DMS53 treated with DMSO at 0.1 percent for 48 hours (cell line): ENCODE results near the gene TRIM59.
"Not testable (repeated sequence)": the region's sequence is repeated elsewhere in the genome, so short reads cannot be mapped to it uniquely, and the experiment has no call there.

Experiments used
- DNase-seq: peaks from one replicate; lab custom pipeline; 2025; ENCODE audit not compliant: unreplicated experiment; lab: John Stamatoyannopoulos, UW

The TRIM59 gene

DNA sequence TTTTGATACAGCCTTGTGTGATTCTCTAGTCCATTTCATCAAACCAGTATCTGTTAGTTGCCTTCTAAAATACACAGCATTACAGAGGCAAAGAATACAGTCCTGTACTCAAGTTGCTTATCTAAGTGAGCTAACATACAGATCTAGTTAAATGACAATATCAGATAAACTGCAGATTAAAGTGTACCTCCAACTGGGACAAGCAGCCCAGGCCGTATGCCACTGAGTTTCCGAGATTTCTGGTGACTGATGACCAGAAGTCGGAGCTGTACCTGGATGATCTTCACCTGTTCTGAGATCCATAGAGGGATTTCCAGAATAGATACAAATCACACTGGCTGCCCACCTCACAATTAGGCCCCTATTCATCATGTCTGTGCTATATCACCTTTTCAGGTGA lies 6.3 kb upstream of the TRIM59 start:
- no peak for DNase-seq

DNA sequence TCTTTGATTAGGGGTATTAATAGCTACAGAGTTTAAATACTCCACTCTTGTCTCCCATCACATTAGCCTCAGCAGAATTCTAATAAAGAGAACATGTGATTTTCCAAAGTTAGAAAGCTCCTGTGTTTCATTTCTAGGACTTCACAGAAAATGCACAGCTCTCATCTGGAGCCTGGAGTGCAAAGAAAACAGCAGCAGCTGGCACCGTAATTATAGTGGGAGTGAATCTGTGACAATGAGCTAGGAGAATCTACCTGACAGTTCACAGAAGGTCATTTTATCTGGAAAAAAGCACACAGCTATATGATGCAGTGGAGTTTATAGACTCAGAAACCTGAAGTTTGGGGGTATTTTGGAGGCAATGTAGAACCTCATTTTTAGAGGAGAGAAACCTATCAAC lies 5.4 kb upstream of the TRIM59 start:
- peak; percentile 8 for DNase-seq

DNA sequence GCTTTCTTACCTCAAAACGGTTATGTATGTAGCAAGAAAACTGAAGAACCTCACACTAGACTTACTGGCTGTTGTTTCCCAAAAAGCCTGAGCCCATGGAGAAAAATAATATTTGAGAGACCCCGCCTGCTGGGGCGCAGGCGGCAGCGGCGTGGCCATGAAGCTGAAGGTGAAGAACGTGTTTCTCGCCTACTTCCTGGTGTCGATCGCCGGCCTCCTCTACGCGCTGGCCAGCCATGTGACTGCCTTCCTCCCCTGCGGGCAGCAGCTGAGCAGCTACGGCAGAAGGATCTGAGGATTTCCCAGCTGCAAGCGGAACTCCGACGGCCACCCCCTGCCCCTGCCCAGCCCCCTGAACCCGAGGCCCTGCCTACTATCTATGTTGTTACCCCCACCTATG lies 2.7 kb upstream of the TRIM59 start:
- DNase-seq: not testable (repeated sequence)

DNA sequence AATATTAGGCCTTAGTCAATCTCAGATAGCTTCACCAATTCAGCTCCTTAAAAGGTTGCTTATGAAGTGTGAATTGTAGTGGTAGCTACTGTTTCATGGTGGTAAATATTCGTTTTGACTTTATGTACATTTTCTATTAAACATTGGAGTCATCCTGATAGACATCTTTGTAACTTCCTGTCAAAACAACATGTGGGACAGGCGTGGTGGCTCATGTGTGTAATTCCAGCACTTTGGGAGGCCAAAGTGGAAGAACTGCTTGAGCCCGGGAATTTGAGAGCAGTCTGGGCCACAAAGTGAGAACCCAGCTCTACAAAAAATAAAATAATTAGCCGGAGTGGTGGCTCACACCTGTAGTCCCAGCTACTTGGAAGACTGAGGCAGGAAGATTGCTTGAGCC lies 2.0 kb upstream of the TRIM59 start:
- no peak for DNase-seq

DNA sequence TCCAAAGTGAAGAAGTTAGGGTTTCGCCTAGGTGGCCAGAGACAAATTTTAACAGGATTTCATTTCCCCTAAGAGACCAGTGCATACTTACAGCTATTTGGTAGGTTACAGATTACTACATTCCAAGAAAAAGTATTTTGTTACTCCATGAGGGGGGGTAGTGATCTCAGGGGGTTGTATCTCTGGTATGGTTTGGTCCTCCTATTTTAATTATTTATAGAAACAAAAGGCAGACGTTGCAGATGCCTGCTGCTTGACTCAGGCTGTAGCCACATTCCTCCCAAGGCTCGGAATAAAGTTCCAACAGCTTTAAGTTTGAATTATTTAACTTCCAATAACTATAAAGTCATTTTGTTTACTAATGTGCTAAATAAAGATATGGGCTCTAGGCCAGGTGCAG lies 1.3 kb upstream of the TRIM59 start:
- DNase-seq: no peak

DNA sequence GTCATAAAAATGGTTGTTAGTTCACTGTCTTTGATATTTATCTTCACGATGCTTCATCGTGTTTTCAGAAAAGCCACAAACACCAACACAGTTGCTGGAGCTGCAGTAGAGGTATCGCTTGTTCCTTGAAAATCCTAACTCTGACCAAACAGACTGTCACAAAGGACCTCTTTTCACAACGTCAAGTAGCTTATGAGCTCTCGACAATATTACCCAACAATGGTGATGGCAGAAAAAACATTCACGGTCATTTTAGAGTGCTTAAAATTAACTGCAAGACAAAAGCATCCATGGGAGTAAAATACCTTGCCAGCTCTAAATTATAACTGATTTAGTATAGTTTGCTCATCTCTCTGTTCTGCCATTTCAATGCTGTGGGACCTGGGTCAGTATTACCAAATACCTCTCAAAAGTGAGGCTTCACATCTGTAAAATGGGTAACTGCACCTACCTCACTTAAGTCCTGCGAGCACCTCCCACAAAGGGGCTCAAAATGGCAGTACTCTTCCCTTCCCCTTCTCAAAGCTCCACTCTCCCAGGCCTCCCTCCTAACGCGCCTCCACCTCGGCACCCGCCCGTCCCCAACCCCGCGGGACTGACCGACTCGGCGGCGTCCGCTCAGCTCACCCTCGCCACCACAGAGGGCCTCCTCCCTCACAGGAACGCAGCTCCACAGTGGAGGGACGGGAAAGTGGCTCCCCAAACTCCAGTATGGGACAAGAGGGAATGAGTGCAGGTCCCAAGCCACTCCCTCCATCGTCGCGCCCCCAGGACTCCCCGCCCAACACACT lies 546 bp downstream of the TRIM59 start:
- peak; percentile 40 for DNase-seq

DNA sequence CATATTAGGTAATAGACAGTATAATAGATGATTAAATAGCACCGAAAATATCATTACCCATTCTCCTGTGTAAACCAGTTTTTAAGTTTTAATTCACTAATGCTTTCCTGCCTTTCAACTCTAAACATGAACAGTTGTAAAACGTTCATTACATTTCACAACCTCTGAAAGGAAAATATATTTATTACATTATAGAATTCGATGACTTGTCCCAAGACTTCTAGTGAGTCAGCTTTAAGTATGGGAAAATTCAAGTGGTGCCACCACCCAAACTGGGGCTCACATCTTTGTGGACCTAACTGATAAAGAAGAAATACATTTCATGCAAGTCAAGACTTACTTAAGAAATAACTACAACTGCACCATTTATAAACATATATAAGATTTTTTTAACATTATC lies 2.0 kb downstream of the TRIM59 start:
- DNase-seq: no peak

DNA sequence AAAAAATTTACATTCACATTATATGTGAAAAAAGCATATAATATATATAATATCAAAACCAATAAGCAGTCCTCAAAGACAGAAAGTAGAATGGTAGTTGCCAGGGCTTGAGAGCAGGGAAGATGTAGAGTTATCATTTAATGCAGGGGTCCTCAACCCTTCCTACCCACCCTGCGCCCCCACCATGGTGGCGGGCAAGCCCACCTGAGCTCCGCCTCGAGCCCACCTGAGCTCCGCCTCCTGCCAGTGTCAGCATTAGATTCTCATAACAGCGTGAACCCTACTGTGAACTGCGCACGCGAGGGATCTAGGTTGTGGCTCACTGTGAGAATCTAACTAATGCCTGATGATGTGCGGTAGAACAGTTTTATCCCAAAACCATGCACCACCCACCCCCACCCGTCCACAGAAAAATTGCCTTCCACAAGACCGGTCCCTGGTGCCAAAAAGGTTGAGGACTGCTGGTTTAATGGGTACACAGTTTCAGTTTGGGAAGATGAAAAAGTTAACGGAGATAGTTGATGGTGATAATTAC lies 3.0 kb downstream of the TRIM59 start:
- DNase-seq: no peak

DNA sequence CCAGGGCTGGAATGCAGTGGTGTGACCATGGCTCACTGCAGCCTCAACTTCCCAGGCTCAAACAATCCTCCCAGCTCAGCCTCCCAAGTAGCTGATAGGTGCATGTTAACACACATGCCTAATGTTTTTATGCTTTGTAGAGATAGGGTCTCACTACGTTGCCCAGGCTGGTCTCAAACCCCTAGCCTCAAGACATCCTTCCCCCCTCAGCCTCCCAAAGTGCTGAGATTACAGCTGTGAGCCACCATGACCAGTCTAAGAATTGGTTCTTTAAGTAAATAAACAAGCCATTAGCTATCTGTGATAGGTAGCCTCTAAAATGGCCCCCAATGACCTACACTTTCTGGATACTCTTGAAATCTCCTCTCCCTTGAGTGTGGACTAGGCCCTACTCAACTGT lies 3.7 kb downstream of the TRIM59 start:
- DNase-seq: no peak

DNA sequence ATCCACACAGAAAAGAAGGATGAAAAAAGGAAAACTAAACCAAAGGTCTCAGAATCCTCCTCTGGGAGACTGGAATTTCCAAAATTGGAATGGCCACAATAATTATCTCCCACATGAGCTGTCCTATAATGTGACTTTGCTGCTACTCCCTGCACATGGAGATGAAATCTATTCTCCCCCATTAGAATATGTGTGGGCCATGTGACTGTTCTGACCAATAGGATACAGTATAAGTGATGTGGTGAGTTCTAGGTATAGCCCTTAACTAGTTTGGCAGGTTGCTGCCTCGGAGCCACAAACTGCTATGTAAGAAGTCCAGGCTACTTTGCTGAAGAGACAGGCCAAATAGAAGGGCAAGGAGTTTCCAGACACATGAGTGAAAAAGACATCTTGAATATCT lies 5.2 kb downstream of the TRIM59 start:
- DNase-seq: no peak

DNA sequence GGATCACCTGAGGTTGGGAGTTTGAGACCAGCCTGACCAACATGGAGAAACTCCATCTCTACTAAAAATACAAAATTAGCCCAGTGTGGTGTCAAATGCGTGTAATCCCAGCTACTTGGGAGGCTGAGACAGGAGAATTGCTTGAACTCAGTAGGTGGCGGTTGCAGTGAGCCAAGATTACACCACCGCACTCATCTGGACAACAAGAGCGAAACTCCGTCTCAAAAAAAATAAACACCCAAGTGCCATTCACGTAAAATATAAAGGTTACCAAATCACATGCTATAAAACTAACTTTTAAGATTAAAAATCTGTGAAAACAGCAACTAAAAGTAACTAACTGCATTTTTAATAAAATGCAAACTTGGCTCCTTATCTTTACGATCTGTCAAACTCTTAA lies 8.9 kb downstream of the TRIM59 start:
- no peak for DNase-seq

DNA sequence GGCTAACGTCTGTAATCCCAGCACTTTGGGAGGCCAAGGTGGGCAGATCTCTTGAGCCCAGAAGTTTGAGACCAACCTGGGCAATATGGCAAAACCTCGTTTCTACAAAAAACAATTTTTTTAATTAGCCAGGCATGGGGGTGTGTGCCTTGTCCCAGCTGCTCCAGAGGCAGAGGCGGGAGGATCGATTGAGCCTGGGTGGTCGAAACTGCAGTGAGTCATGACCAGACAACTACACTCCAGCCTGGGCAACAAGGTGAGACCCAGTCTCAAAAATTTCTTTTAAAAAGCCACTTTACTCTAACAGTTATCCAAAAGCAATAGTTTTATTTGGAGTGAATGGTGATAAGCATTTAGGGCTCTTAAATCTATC lies 12.5 kb downstream of the TRIM59 start:
- DNase-seq: no peak

DNA sequence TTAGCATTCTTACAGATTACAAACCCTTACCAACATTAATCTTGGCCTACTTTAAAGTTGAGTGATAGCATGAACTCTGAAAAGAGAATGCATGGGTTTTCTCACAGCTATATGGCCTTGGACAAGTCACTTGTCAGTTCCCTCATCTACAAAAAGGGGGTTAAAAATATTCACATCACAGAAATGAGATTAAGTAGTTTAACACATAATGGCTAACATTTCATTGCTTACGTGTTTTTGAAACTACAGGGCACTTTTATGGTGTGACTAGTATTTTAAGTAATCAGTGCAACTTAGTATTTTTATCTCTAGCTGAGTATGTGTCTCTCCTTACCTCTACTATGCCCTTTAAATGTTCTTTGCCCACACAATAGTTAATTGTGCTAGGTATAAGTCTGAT lies 13.8 kb downstream of the TRIM59 start:
- DNase-seq: no peak

DNA sequence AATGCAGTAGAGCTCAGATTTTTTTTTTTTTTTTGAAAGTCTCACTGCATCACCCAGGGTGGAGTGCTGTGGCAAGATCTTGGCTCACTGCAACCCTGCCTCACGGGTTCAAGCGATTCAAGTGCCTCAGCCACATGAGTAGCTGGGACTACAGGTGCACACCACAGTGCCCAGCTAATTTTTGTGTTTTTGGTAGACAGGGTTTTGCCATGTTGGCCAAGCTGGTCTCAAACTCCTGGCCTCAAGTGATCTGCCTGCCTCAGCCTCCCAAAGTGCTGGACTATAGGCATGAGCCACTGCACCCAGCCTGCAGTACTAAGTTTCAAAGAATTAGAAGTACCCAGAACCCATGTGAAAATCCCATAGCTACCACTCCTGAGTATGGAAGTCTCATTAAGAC lies 14.5 kb downstream of the TRIM59 start:
- no peak for DNase-seq

DNA sequence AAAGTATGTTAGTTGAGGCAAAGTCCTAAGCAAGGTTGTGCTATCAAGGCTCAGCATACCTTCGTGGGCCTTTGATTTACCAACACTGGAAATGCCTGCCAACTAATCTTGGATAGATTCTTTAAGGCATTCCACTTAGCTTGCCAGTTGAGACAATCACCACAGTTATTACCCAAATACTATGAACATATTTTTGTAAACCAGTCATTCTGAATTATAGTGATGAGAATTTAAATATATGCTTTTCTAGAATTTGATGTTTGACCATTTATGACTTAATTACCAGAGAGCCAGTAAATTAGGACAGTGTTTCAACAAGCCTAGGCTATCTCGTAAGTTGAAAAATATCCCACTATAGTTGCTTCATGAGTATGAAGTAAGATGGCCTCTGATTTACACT lies 15.5 kb downstream of the TRIM59 start:
- DNase-seq: no peak

DNA sequence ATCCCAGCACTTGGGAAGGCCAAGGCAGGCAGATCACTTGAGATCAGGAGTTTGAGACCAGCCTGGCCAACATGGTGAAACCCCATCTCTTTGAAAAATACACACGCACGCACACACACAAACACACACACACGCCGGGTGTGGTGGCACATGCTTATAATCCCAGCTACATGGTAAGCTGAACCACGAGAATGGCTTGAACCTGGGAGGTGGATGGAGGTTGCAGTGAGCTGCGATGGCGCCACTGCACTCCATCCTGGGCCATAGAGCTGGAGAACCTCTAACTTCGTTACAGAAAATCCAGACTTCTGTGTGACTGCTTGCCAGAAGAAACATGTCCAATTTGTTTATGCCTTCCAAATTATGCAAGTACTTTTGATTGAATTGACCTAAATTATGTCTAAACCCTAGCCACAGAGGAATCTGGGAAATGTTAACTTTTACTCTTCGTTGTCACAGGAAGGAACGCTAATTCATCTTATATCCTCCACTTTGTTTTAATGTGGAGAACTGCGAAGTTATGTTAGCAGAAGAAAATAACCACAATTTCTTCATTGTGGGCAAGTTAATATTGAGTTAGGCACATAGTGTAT lies 21.7 kb downstream of the TRIM59 start:
- DNase-seq: no peak

DNA sequence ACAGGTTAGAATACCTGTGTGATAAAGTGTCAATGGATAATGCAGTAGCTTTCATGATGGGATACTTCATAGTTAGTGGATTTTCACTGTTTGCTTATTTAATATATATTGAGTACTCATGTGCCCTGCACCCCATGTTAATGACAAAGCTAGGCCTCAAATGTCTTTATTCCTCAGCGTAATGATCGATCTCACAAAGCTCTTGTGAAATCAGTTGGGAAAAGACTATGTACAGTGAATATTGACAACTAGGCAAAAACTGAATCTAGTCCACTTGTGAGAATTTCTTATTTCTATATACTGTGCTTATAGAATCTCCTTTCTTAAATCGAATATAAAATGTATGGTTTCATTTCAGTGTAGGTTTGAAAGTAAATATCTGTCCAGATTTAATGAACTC lies 32.3 kb downstream of the TRIM59 start:
- no peak for DNase-seq

DNA sequence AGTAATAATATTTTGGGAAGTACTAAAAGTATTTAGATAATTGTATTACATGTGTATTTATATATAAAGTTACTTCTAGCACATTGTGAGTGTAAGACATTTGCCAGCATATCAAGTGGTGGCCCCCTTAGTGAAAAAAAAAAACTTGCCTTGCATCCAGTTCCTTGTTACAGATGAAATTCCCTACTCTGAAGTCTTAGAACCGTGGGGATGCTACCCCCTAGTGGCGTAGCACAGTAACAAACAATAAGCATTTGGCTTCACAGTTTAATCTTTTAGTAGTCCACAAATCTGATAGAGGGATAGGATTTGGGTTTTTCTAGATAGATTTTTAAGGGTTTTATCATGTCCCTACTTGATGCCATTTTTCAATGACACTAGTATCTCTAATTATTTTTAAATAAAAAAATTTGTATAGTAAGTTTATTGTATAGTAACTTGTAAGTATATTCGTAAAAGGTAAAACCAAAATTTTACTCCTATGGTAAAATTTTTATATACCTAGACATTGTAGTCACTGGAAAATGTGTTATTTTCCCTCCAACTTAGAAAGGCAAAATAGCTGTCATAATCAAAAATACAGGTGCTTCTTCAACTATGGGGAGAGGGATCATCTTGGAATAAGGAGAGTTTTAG lies 35.9 kb downstream of the TRIM59 start:
- DNase-seq: peak; percentile 48

DNA sequence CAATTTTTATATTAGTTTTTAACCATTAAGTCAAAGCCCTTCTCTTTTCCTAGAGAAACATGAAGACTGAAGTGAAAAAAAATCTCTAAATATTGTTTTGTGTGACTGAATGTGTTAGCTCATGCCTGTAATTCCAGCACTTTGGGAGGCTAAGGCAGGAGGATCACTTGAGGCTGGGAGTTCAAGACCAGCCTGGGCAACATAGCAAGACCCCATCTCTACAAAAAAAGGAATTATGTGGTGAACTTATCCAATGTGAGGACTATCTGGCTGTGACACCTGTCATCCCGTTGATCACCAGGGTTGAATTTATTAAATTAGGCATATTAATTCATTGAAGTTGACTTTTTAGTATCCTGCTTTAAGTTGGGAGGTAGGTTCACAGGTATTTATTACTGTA lies 37.1 kb downstream of the TRIM59 start:
- DNase-seq: no peak

DNA sequence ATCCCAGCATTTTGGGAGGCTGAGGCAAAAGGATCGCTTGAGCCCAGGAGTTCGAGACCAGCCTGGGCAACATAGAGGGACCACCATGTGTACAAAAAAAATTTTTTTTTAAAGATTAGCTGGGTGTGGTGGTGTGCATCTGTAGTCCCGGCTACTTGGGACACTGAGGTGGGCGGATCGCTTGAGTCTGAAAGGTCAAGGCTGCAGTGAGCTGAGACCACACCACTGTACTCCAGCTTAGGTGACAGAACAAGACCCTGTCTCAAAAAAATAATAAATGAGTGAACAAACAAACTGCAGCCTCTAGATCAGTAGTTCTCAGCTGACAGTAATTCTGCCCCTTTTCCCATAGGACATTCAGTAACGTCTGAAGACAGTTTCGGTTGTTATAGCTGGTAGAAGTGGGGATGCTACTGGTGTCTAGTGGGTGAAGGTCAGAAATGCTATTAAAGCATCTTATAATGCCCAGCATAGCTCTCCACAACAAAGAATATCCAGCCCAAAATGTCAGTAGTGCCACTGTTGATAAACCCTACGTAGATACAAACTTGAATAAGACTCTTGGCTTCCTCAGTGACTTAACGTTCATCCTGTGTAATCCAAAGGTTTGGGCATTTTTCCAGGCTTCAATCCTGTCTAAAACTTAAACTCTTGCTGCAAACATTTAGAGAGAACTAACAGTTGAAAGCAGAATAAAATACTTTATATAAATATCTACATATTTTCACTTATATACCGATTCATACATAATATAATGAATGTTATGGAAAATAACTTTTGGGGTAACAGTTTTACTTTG lies 39.6 kb downstream of the TRIM59 start:
- DNase-seq: no peak

DNA sequence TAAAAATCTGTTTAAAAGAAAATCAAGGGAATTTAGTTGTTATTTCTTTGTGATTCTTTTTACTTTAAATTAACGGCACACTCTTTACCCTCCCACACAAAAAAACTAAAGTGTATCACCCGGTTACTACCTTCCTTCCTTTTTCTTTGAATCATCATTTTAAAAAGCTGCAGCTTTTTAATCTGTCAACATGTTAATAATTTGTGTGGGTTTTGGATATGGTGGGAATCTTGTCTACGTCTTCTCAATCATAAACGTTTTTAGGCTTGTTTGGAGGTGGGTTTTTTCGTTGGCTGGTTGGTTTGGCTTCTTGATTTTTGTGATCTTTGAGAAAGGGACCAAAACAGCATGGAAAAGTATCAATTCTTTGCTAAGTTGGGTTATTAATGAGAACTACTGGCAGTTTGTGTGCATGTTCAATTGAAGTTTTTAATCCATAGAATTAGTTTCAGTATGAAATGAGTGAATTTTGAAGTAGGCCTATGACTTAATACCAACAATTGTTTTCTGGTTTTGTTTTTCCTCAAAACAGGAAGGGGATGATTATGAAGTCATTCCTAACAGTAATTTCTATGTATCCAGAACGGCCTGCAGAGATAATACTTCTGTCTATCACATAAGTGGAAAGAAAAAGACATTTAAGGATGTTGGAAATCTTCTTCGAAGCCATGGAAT lies 45.7 kb downstream of the TRIM59 start:
- no peak for DNase-seq
